Calu3 (cell line): ENCODE results near the gene RASGRF1. TPM values are rescaled to one million over a fixed set of nuclear protein-coding genes. Genes with fewer than 3 reads are reported as not detected.

Source experiments
- BruUV-seq: library from RNA; stranded (reverse); fragments of 400-500 nt; replicated peaks from 2 replicates; lab custom pipeline; 2021; lab: Mats Ljungman, UMichigan
- CTCF ChIA-PET: fragments of 300-600 bp; sonication (Branson Sonifier 250); formaldehyde crosslinking; loops from one replicate; lab custom pipeline; 2022; ENCODE audit warnings: antibody characterized with exemption; lab: Charles Lee
- DNase-seq: peaks from one replicate; pipeline ENCODE4 v3.0.0; 2022
- H3K27ac Mint-ChIP-seq: one replicate; pipeline ENCODE4 v1.8.0; 2022; ENCODE audit warnings: mixed read lengths; ENCODE audit not compliant: unreplicated experiment
- H3K27me3 Mint-ChIP-seq: one replicate; pipeline ENCODE4 v1.8.0; 2022; ENCODE audit warnings: mixed read lengths; ENCODE audit not compliant: unreplicated experiment
- H3K36me3 Mint-ChIP-seq: one replicate; pipeline ENCODE4 v1.8.0; 2022; ENCODE audit warnings: mild to moderate bottlenecking, moderate library complexity, mixed read lengths; ENCODE audit not compliant: insufficient read depth, unreplicated experiment
- H3K4me1 Mint-ChIP-seq: one replicate; pipeline ENCODE4 v1.8.0; 2022; ENCODE audit warnings: mild to moderate bottlenecking, low read depth, mixed read lengths; ENCODE audit not compliant: unreplicated experiment
- H3K4me3 Mint-ChIP-seq: one replicate; pipeline ENCODE4 v1.8.0; 2022; ENCODE audit warnings: mild to moderate bottlenecking, low read depth, moderate library complexity, mixed read lengths; ENCODE audit not compliant: unreplicated experiment
- H3K9me3 Mint-ChIP-seq: one replicate; pipeline ENCODE4 v1.8.0; 2022; ENCODE audit warnings: low read depth, mixed read lengths; ENCODE audit not compliant: unreplicated experiment
- CTCF ChIP-seq: fragments of 200-600 bp; IDR thresholded peaks from one replicate; pipeline ENCODE4 v1.8.0; 2022; ENCODE audit warnings: antibody characterized with exemption; ENCODE audit not compliant: unreplicated experiment
- intact Hi-C: fragments of 100-400 bp; cut with micrococcal nuclease; formaldehyde crosslinking; loops from one replicate; pipeline ENCODE4 v1.10.0; 2022; ENCODE audit not compliant: unreplicated experiment
- total RNA-seq: library from RNA; stranded (reverse); gene quantifications from 2 replicates; pipeline ENCODE4 v1.2.3, GENCODE V29; 2022

RASGRF1 gene
- total RNA-seq, 1 experiment from 2014 or later, result 2.2 TPM

GRCh38 chr15:79018960-79019359 is 71.6 kb downstream of the RASGRF1 start:
- Mint-ChIP-seq H3K36me3 (no peaks in the 10 kb centered on the region), H3K27ac (no peak overlapping the region), H3K27me3 (no peaks in the 10 kb centered on the region), H3K9me3 (no peaks in the 10 kb centered on the region), H3K4me3 (no peak overlapping the region), H3K4me1 (no peaks in the 10 kb centered on the region)
- intact Hi-C loops, result no loop called here
- BruUV-seq, result no TSS peak
- CTCF ChIA-PET, result no interaction called here
- DNase-seq, result no peak
- no peak for TF ChIP-seq CTCF

GRCh38 chr15:79017953-79018352 is 72.6 kb downstream of the RASGRF1 start:
- intact Hi-C loops, result no loop called here
- H3K27me3 Mint-ChIP-seq, result no peaks in the 10 kb centered on the region
- H3K36me3 Mint-ChIP-seq, result no peaks in the 10 kb centered on the region
- TF ChIP-seq CTCF, result no peak
- no peaks in the 10 kb centered on the region for H3K9me3 Mint-ChIP-seq
- CTCF ChIA-PET, result no interaction called here
- no peak overlapping the region for H3K27ac Mint-ChIP-seq
- no peak overlapping the region for H3K4me3 Mint-ChIP-seq
- no peak for DNase-seq
- BruUV-seq, result no TSS peak
- H3K4me1 Mint-ChIP-seq, result no peaks in the 10 kb centered on the region

- intact Hi-C loops, result no loop called here
- Mint-ChIP-seq H3K4me3 (no peak overlapping the region), H3K9me3 (no peaks in the 10 kb centered on the region), H3K36me3 (no peaks in the 10 kb centered on the region), H3K27ac (no peak overlapping the region), H3K27me3 (no peaks in the 10 kb centered on the region), H3K4me1 (no peaks in the 10 kb centered on the region)
- CTCF ChIA-PET, result interaction anchor here (0.6 kb wide), 1 partner anchor 148 kb away, joined by 3 read pairs; no protein-coding TSS in a partner anchor
- no TSS peak for BruUV-seq
- TF ChIP-seq CTCF, result no peak
- DNase-seq, result no peak
Measured at GRCh38 chr15:79016527-79017170, 73.9 kb downstream of the RASGRF1 start.

GRCh38 chr15:79015416-79015815 is 75.2 kb downstream of the RASGRF1 start:
- Mint-ChIP-seq H3K9me3 (no peaks in the 10 kb centered on the region), H3K27ac (no peak overlapping the region), H3K4me1 (no peaks in the 10 kb centered on the region), H3K36me3 (no peaks in the 10 kb centered on the region), H3K27me3 (no peaks in the 10 kb centered on the region), H3K4me3 (no peak overlapping the region)
- intact Hi-C loops, result no loop called here
- CTCF ChIA-PET, result interaction anchor here (0.6 kb wide), 1 partner anchor 91 kb away, joined by 3 read pairs; no protein-coding TSS in a partner anchor
- no peak for DNase-seq
- TF ChIP-seq CTCF, result no peak
- no TSS peak for BruUV-seq
